HUES64 (cell line): ENCODE data around the gene FLII.

Source experiments
- H3K27ac ChIP-seq: 2 replicates; pipeline ENCODE4 v1.7.0; 2013; ENCODE audit warnings: low read depth, low read length, inconsistent platforms
- H3K27me3 ChIP-seq: 2 replicates; pipeline ENCODE4 v1.6.1; 2013; ENCODE audit warnings: mild to moderate bottlenecking, low read length; ENCODE audit not compliant: insufficient read depth
- H3K36me3 ChIP-seq: 2 replicates; pipeline ENCODE4 v1.6.1; 2013; ENCODE audit warnings: mild to moderate bottlenecking, low read length; ENCODE audit not compliant: insufficient read depth
- H3K4me1 ChIP-seq: 2 replicates; pipeline ENCODE4 v1.6.1; 2013; ENCODE audit warnings: mild to moderate bottlenecking, low read length, moderate library complexity; ENCODE audit not compliant: insufficient read depth
- H3K4me3 ChIP-seq: 2 replicates; pipeline ENCODE4 v1.5.1; 2013; ENCODE audit warnings: mild to moderate bottlenecking, low read length, moderate library complexity
- H3K9ac ChIP-seq: 2 replicates; pipeline ENCODE4 v1.6.1; 2013; ENCODE audit warnings: mild to moderate bottlenecking, low read depth, low read length
- H3K9me3 ChIP-seq: 2 replicates; pipeline ENCODE4 v1.6.1; 2013; ENCODE audit warnings: low read depth, low read length; ENCODE audit not compliant: insufficient read depth
- WGBS: fragments of 150-250, 120-280 bp; methylation state at CpG from one replicate; pipeline ENCODE4 v1.1.7; 2013; ENCODE audit warnings: missing lambda C conversion rate; 5-methylcytosine and 5-hydroxymethylcytosine counted together

Gene FLII

GRCh38 chr17:18238299-18238698, 20.2 kb downstream of the FLII start:
- WGBS = 97% methylated on average over 18 of the region's 18 CpGs
- Histone ChIP-seq H3K9ac (no peak overlapping the region), H3K27me3 (no peaks in the 10 kb centered on the region), H3K27ac (no peak overlapping the region), H3K4me3 (no peak overlapping the region), H3K4me1 (no peaks in the 10 kb centered on the region), H3K9me3 (no peaks in the 10 kb centered on the region), H3K36me3 (peaks cover 92% of the 10 kb centered on the region)

DNA sequence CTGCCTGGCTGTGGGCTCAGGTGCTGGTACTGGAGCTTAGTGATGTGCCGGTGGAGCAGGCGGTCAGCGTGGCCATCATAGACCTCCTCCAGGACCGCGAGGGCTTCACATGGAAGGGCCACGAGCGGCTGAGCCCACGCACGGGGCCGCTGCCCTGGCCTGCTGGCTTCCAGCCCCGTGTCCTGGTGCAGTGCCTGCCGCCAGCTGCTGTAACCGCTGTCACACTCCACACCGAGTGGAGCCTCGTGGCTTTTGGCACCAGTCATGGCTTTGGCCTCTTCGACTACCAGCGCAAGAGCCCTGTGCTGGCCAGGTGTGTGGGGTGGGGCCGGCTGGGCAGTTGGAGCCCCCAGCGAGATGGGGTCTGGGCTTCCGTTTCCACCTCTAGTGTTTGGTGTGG, 21.1 kb downstream of the FLII start:
- Histone ChIP-seq H3K4me1 (no peaks in the 10 kb centered on the region), H3K9me3 (no peaks in the 10 kb centered on the region), H3K27me3 (no peaks in the 10 kb centered on the region), H3K36me3 (peaks cover 95% of the 10 kb centered on the region), H3K9ac (no peak overlapping the region), H3K4me3 (no peak overlapping the region), H3K27ac (no peak overlapping the region)
- WGBS = 95% methylated on average over 20 of the region's 20 CpGs

DNA sequence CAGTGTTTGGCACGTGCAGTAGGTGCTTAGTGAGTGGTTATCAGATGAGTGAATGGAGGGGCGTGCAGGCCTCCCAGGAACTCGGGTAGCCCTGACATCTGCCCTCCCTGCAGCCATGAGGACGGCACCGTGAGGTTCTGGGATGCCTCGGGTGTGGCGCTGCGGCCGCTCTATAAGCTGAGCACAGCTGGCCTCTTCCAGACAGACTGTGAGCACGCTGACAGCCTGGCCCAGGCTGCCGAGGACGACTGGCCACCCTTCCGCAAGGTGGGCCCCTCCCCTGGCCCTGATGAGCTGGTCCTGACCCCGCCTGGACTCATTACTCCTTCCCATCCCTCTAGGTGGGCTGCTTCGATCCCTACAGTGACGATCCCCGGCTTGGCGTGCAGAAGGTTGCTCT, 22.0 kb downstream of the FLII start:
- WGBS = 95% methylated on average over 18 of the region's 18 CpGs
- no peaks in the 10 kb centered on the region for H3K27me3 ChIP-seq
- no peak overlapping the region for H3K4me3 ChIP-seq
- H3K27ac ChIP-seq = no peak overlapping the region
- H3K9me3 ChIP-seq = no peaks in the 10 kb centered on the region
- no peaks in the 10 kb centered on the region for H3K4me1 ChIP-seq
- H3K9ac ChIP-seq = no peak overlapping the region
- peaks cover 89% of the 10 kb centered on the region for H3K36me3 ChIP-seq

DNA sequence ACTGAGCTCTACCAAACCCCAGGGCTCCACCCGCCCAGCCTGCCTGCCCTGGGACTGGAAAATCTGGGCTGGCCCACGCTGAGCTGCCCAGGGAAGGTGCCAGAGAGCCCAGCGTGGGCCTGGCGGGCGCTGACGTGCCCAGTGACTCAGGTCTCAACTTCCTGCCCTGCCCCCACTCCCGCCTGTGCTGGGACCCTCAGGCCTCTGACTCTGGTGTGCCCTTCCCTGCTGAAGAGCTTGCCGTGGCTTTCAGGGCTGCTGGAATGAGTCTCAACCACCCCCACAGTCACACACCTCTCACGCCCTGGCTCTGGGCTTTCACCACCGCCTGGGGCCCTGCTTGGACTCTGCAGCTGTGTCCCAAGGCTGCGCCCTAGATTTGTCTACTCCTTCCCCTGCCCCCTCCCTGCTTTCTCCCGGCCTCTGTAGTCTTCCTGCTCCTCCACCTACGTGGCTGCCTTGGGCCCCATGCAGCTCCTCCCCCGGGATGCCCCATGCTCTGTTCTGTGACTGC, 22.7 kb downstream of the FLII start:
- no peaks in the 10 kb centered on the region for H3K27me3 ChIP-seq
- no peaks in the 10 kb centered on the region for H3K9me3 ChIP-seq
- WGBS = 84% methylated on average over 14 of the region's 14 CpGs
- H3K4me1 ChIP-seq = no peaks in the 10 kb centered on the region
- no peak overlapping the region for H3K9ac ChIP-seq
- H3K36me3 ChIP-seq = peaks cover 83% of the 10 kb centered on the region
- H3K4me3 ChIP-seq = no peak overlapping the region
- no peak overlapping the region for H3K27ac ChIP-seq

DNA sequence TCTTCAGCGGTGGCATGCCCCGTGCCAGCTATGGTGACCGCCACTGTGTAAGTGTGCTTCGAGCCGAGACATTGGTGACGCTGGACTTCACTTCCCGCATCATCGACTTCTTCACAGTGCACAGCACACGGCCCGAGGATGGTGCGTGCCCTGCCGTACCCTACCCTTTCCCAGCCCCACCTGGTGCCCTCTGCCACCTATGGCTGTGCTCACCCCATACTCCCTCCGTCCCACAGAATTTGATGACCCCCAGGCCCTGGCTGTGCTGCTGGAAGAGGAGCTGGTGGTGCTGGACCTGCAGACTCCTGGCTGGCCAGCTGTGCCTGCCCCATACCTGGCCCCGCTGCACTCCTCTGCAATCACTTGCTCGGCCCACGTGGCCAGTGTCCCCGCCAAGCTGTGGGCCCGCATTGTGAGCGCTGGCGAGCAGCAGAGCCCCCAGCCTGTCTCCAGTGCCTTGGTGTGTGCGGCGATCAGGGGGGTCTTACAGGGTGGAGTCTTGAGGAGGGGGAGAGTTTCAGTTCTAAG, 23.6 kb downstream of the FLII start:
- Histone ChIP-seq H3K9me3 (no peaks in the 10 kb centered on the region), H3K36me3 (peaks cover 75% of the 10 kb centered on the region), H3K27me3 (no peaks in the 10 kb centered on the region), H3K4me3 (no peak overlapping the region), H3K4me1 (no peaks in the 10 kb centered on the region), H3K9ac (no peak overlapping the region), H3K27ac (no peak overlapping the region)
- WGBS = 97% methylated on average over 22 of the region's 22 CpGs

DNA sequence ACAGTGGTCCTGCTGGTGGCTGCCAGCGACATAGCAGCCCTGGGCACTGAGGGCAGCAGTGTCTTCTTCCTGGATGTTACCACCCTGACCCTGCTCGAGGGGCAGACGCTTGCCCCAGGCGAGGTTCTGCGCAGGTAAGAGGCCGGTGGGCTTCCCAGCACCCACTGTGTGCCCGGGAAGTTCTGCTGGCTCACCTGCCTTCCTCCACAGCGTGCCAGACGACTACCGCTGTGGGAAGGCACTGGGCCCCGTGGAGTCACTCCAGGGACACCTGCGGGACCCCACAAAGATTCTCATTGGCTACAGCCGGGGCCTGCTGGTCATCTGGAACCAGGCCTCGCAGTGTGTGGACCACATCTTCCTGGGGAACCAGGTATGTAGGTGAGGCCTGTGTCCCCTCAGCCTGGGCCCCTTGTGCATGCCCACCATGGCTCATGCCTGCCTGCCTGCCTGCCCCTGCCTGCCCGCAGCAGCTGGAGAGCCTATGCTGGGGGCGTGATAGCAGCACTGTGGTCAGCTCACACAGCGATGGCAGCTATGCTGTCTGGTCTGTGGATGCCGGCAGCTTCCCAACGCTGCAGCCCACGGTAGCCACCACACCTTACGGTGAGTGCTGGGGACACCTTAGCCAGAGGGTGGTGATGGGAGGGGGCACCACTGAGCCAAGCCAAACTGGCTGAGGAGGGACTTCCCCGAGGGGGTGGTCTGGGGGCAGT, 24.6 kb downstream of the FLII start:
- no peak overlapping the region for H3K9ac ChIP-seq
- no peaks in the 10 kb centered on the region for H3K27me3 ChIP-seq
- 95% methylated on average over 22 of the region's 22 CpGs for WGBS
- H3K36me3 ChIP-seq = peaks cover 65% of the 10 kb centered on the region
- H3K4me1 ChIP-seq = no peaks in the 10 kb centered on the region
- no peak overlapping the region for H3K27ac ChIP-seq
- no peak overlapping the region for H3K4me3 ChIP-seq
- no peaks in the 10 kb centered on the region for H3K9me3 ChIP-seq

- no peaks in the 10 kb centered on the region for H3K9me3 ChIP-seq
- no peak overlapping the region for H3K27ac ChIP-seq
- no peak overlapping the region for H3K4me3 ChIP-seq
- H3K36me3 ChIP-seq = peaks cover 41% of the 10 kb centered on the region
- H3K4me1 ChIP-seq = 0 out of 2 replicates have a peak, but pooled peaks cover 3% of the 10 kb centered on the region
- no peaks in the 10 kb centered on the region for H3K27me3 ChIP-seq
- 62% methylated on average over 9 of the region's 9 CpGs for WGBS
- no peak overlapping the region for H3K9ac ChIP-seq
Measured at GRCh38 chr17:18231164-18231563, 27.4 kb downstream of the FLII start.

DNA sequence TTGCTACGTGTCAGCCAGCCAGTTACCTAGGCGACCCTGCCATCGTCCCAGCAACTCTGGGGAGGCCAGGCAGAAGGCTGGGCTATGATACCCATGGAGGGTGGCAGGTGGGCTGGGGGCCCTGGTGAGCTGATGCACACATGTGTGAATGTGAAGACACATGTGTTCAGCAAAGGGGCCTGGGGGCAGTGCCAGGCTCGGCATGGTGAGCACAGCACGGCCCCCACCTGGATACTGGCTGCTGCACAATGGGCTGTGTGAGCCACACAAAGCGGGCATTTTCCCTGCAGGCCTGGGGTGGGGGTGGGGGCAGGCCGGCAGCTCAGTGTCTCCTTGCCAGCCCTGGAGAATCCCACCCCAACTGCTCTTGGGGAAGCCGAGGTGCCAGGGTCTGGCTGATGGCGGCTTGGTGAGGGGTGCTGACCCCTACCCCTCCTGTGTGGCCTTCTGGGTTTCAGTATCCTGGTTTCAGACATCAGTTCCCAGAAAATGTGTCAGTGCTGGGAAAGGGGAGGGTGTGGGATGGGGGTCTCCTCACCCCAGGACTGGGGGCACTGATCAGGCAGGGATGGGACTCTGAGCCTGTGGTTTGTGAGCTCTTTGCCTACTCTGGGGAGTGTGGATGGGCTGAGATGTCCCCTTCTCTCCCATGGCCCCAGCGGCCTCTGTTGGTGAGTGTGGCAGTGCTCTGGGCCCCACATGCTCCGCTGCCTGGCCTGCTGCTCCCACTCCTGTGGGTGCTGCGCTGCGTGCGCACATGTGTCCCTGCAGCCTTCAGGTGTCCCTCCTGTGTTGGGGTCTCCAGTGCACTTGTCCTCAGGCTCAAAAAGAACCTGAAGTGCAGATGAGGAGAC, 28.0 kb downstream of the FLII start:
- WGBS = 84% methylated on average over 14 of the region's 14 CpGs
- Histone ChIP-seq H3K4me1 (0 out of 2 replicates have a peak, but pooled peaks cover 3% of the 10 kb centered on the region), H3K9ac (0 out of 2 replicates have a peak overlapping the region, but pooled peaks have one; percentile 5), H3K27me3 (no peaks in the 10 kb centered on the region), H3K4me3 (no peak overlapping the region), H3K27ac (peak overlapping the region; percentile 35; the same call in 1 of the 2 replicates), H3K9me3 (no peaks in the 10 kb centered on the region), H3K36me3 (peaks cover 34% of the 10 kb centered on the region)

GRCh38 chr17:18229771-18230170, 28.8 kb downstream of the FLII start:
- Histone ChIP-seq H3K9ac (no peak overlapping the region), H3K9me3 (no peaks in the 10 kb centered on the region), H3K27me3 (no peaks in the 10 kb centered on the region), H3K36me3 (peaks cover 27% of the 10 kb centered on the region), H3K27ac (no peak overlapping the region), H3K4me1 (0 out of 2 replicates have a peak, but pooled peaks cover 3% of the 10 kb centered on the region), H3K4me3 (no peak overlapping the region)
- WGBS = 92% methylated on average over 7 of the region's 7 CpGs

- H3K27me3 ChIP-seq = no peaks in the 10 kb centered on the region
- peaks cover 5% of the 10 kb centered on the region; the same call in 1 of the 2 replicates for H3K4me1 ChIP-seq
- H3K36me3 ChIP-seq = peaks cover 22% of the 10 kb centered on the region
- H3K9me3 ChIP-seq = no peaks in the 10 kb centered on the region
- no peak overlapping the region for H3K4me3 ChIP-seq
- H3K27ac ChIP-seq = no peak overlapping the region
- WGBS = 98% methylated on average over 4 of the region's 4 CpGs
- no peak overlapping the region; the same call in 1 of the 2 replicates for H3K9ac ChIP-seq
Measured at GRCh38 chr17:18229254-18229653, 29.3 kb downstream of the FLII start.

DNA sequence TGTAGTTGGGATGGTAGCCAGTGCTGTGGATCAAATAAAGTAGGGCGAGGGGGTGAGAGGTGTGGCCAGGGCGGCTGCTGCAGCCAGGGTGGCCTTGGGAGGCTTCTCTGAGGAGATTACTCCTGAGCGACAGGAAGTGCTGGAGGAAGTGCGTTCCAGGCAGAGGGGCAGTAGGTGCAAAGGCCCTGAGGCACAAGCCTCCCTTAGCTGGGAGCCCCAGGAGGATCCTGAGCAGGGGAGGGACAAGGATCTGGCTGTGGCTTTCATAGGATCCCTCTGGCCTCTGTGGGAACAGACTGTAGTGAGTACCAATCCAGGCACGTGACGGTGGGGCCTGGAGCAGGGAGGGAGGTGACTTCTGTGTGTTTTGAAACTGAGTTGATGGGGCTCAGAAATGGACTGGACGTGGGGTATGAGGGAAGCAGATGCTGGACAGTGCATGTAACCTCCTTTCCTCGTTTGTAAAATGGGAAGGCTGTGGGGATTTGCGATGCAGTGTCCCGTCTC, 30.3 kb downstream of the FLII start:
- peaks cover 12% of the 10 kb centered on the region for H3K36me3 ChIP-seq
- 89% methylated on average over 10 of the region's 10 CpGs for WGBS
- H3K4me1 ChIP-seq = peaks cover 11% of the 10 kb centered on the region
- no peak overlapping the region for H3K9ac ChIP-seq
- no peaks in the 10 kb centered on the region for H3K27me3 ChIP-seq
- no peaks in the 10 kb centered on the region for H3K9me3 ChIP-seq
- H3K4me3 ChIP-seq = no peak overlapping the region
- no peak overlapping the region for H3K27ac ChIP-seq
